Sigmoid colon (tissue), 4 donors: ENCODE measurements around the gene RALY.

Experiments used
- CTCF ChIP-seq, 4 experiments: fragments of 450-650 bp in 3 of 4; fragments of 200-600 bp in 1 of 4; IDR thresholded peaks; one replicate each; pipeline ENCODE4 v1.5.1; 2016 to 2019; ENCODE audit warnings: antibody characterized with exemption in 4 of 4, mild to moderate bottlenecking in 3 of 4, moderate library complexity in 2 of 4
- EP300 ChIP-seq, 4 donors: sonication (generic); formaldehyde crosslinking; IDR thresholded peaks; one replicate each; pipeline ENCODE4 v1.6.1; 2017; ENCODE audit warnings: antibody characterized with exemption in 4 of 4
- POLR2A ChIP-seq, 2 donors: fragments of 450-650 bp; IDR thresholded peaks; one replicate each; pipeline ENCODE4 v1.6.1; 2016; ENCODE audit warnings: antibody characterized with exemption in 2 of 2, mild to moderate bottlenecking in 2 of 2, moderate library complexity in 2 of 2
- POLR2AphosphoS5 ChIP-seq, 4 donors: sonication (generic); formaldehyde crosslinking; IDR thresholded peaks; one replicate each; pipeline ENCODE4 v1.6.1; 2017; ENCODE audit warnings: antibody characterized with exemption in 4 of 4

- TF ChIP-seq CTCF (IDR thresholded peaks at IDR 0.05) (no peak), POLR2A (IDR thresholded peaks at IDR 0.05) (no peak), POLR2AphosphoS5 (IDR thresholded peaks at IDR 0.05) (no peak), EP300 (IDR thresholded peaks at IDR 0.05) (no peak)
Measured at GRCh38 chr20:34037121-34037520, 43.4 kb downstream of the RALY start.
